NCI-H524 treated with DMSO at 0.1 percent for 48 hours (cell line): ENCODE data around the gene RHOT1.
"Not testable (repeated sequence)": the region's sequence is repeated elsewhere in the genome, so short reads cannot be mapped to it uniquely, and the experiment has no call there.

ENCODE experiments used
- DNase-seq: peaks from one replicate; lab custom pipeline; 2025; lab: John Stamatoyannopoulos, UW

The RHOT1 gene

DNA sequence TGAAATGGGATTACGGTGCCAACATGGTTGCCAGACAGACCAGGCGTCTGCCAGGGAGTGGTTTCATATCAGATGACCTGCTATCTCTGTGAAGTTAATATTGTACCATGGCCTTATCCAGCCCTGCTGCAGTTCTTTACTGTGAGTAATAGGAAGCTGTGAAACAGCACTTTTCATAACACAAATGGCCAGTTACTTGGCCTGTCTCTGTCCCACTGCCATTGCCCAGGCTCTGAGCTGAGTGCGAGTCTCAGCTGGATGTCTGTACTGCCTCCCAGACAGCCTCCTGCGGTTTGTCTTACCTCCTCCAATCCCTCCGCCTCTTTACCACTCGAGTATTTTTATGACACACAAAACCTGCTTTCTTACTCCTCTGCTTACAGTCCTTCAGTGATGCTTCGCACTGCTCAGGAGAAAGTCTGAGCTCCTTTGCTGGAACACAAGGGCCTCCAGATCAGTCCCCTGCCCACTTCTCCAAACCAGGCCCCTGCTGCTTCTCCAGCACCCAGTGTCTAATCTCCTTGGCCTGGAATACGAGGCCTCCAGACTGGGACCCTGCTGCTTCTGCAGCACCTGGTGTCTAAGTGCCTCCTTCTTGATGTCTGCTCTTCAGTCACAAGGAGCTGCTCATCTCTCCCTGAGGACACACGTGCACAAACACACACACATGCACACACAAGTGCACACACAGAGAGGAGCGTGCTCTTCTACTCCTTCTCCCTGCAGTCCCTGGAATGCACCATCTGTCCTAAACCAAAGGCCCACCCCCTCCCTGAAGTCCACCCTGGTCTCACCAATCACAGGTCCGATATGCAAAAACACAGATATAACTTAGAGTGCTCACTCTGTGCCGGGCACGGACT lies 17.1 kb upstream of the RHOT1 start:
- DNase-seq, result peak; percentile 59

DNA sequence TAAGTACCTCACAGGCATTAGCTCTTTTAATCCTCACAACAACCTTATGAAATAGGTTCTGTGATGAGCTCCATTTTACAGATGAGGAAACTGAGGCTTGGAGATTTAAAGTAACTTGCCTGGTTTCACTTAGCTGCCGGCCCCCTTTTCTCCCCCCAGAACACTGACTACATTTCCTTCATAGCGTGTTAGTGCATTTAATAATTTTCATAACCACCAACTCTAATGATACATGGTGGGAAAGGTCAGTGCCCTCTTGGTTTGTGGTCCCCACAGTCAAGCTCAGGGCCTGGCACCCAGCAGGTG lies 16.5 kb upstream of the RHOT1 start:
- no peak for DNase-seq

DNA sequence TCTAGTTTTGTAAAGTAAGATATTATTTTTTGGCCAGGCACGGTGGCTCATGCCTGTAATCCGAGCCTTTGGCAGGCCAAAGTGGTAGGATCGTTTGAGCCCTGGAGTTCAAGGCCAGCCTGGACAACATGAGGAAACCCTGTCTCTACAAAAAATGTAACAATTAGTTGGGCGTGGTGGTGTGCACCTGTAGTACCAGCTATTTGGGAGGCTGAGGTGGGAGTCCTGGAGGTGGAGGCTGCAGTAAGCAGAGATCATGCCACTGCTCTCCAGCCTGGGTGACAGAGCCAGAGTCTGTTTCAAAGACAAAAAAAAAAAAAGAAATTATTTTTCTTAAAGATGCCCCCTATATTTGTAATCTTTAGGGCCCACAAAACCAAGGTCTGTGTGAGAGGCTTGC lies 16.0 kb upstream of the RHOT1 start:
- DNase-seq, result no peak

DNA sequence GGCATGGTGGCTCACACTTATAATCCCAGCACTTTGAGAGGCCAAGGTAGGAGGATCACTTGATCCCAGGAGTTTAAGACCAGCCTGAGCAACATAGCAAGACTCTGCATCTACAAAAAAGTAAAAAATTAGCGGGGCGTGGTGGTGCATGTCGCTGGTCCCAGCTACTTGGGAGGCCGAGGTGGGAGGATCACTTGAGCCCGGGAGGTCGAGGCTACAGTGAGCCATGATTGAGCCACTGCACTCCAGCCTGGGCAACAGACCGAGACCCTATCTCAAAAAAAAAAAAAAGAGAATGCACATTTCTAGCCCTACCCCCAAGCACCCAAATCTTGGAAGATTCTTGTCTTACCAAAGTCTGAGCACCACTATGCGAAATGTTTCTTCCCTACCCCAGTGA lies 15.6 kb upstream of the RHOT1 start:
- no peak for DNase-seq

DNA sequence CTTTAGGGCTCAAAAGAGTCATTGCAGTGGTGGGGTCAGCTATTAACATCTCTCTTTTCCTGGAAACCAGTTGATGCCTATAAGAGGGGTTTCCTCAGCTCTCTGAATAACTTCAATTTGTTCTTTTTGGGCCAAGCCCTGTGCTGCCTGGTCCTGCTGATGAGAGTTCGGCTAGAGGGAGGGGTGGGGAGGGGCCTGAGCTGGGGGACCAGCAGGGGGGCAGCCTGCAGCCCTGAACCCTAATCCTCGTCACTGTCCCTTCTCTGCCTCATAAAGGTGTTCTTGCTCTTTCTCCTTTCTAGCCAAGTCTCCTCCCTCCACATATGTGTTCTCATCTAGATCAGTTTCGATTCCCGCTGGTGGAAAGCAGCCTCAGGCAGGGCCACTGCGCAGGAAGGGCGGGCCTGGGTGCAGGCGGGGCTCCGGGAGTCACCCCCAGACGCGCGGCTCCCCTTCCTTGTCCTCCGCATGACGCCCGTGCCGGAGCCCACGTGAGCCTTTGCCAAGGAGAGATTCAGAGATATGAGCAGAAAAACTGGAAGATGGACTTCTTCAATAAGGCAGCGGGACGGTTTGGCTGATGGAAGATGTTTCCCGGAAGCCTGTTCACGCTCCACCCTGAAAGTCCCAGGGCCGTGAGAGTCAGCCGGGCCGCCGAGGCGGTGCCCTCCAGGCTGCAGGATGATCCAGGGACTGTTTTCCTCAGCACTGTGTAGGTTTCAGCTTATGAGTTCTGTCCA lies 15.0 kb upstream of the RHOT1 start:
- DNase-seq, result peak; percentile 50

DNA sequence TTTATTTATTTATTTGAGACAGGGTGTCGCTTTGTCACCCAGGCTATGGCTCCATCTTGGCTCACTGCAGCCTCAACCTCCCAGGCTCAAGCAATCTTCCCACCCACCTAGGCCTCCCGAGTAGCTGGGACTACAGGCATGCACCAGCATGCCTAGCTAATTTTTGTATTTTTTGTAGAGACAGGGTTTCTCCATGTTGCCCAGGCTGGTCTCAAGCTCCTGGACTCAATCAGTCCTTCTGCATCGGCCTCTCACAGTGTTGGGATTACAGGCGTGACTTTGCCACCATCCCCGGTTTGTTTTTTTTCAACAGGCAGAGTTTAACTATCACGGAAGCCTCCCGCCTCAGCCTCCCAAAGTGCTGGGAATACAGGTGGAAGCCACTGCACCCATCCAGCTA lies 13.8 kb upstream of the RHOT1 start:
- DNase-seq, result not testable (repeated sequence)

DNA sequence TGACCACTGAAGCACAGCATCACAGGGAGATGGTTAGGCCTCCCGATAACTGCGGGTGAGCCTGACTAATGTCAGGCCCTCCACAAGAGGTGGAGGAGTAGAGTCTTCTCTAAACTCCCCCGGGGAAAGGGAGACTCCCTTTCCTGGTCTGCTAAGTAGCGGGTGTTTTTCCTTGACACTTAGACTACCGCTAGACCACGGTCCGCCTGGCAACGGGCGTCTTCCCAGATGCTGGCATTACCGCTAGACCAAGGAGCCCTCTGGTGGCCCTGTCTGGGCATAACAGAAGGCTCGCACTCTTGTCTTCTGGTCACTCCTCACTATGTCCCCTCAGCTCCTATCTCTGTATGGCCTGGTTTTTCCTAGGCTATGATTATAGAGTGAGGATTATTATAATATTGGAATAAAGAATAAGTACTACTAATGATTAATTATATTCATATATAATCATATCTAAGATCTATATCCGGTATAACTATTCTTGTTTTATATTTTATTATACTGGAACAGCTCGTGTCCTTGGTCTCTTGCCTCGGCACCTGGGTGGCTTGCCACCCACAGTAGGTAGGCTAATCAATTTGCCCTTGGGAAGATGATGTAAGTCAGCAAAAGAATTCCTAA lies 6.7 kb upstream of the RHOT1 start:
- DNase-seq, result not testable (repeated sequence)

DNA sequence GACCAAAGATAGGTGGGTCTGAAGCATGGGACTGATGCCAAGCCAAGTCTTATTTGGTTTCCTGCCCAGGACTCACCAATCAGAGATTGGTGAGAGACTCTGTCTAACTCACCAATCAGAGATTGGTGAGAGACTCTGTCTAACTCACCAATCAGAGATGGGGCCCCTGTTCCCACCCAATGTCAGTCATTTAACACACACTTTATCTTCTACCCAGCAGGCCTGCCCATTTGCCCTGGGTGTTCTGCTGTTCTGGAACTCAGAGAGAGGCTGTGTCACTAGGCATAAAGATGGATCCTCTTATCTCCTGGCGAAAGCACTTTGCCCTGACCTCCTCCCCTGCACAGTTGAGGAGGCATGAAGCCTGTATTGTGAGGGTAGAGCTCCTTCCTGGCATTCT lies 5.4 kb upstream of the RHOT1 start:
- no peak for DNase-seq

DNA sequence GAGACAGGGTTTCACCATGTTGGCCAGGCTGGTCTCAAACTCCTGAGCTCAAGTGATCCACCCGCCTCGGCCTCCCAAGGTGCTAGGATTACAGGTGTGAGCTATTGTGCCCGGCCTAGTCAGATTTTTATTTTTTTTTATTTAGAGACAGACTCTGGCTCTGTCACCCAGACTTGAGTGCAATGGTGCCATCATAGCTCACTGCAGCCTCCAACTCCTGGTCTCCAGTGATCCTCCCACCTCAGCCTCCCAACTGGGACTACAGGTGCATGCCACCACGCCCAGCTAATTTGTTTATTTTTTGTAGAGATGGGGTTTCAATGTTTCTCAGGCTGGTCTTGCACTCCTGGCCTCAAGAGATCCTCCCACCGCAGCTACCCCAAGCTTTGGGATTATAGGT lies 2.8 kb upstream of the RHOT1 start:
- DNase-seq, result not testable (repeated sequence)

DNA sequence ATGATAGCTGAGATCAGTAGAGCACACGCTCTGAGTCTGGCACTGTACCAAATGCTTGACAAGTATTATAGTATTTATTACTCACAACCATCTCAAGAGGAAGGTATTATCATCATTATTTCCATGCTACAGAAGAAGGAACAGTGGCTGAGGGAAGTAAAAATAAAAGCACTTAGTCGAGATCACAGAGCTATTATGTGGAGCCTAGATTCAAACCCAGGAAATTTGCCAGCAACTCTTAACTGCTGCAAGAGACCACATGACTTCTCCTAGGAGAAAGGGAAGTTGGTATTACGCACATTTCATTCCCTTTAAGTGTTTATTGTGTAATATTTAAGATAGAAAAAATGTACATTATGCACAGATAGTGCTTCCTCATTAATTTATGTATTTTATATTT lies 1.0 kb upstream of the RHOT1 start:
- DNase-seq, result peak; percentile 27

DNA sequence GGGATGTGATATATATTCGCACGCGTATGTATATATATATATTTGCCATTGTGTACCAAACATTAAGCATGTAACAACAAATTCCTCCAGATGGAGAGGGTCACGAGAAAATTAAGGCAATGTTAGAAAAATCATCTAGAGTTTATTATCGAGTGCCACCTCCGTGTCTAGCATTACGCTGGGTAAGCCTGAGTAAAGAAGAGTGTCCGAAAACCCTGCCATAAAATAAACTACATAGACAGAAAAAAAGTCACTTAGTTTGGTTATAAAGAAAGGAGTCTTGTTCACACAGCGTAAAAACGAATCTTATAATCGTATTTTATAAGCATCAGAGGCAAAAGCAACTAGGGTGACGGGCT lies 644 bp upstream of the RHOT1 start:
- no peak for DNase-seq

DNA sequence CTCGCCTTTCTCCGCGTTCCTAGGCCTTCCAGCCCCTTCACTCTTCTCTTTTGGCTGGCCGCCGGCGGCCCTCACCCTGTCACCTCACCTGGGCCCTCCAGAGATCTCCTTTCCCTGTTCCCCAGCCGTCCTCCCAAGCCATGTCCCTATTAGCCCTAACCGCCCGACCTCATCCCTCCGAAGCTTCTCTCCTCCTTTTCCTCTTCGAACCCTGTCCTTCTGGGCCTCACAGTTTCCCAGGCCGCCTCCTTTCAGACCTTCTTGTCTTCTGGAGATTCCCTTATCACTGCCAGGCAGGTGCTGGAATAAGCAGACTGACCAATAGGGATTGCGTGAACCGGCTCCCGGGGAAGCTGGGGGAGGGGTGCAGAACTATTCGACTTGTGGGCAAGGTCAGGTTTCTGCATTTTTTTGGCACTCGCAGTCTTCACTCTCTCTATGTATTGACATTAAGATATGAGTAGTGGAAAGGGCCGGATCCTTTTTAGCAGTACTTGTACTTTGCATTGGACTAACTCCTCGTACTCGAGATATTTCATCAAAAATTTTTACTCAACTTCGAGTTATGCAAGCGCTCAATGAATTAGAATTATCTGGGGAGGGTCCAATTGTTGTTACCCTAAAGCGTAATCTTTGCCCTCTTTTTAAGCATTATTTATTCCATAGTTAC lies 690 bp downstream of the RHOT1 start:
- DNase-seq, result no peak

DNA sequence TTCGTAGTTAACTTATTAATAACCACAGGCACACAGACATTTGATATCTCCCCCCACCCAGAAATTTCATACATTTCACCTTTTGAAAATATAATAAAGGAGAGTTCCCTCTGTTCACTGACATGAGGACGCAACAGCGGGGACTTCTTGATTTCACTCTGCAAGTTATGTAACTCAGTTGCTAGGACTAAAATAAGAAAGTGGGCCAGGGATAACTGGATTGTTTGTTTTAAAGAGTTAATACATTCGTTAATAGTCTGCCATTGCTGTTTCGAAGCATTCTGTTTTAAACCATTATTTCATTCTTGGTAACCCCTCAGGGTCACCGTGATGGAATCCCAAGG lies 1.2 kb downstream of the RHOT1 start:
- DNase-seq, result no peak

DNA sequence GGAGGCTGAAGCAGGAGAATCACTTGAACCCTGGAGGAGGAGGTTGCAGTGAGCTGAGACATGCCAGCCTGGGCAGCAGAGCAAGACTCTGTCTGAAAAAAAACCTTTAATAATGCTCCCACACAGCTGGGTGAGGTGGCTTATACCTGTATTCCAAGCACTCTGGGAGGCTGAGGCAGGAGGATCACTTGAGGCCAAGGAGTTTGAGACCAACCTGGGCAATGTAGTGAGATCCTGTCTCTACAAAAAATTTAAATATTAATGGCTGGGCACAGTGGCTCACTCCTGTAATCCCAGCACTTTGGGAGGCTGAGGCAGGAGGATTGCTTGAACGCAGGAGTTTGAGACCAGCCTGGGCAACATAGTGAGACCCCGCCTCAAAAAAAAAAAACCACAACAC lies 2.1 kb downstream of the RHOT1 start:
- not testable (repeated sequence) for DNase-seq

DNA sequence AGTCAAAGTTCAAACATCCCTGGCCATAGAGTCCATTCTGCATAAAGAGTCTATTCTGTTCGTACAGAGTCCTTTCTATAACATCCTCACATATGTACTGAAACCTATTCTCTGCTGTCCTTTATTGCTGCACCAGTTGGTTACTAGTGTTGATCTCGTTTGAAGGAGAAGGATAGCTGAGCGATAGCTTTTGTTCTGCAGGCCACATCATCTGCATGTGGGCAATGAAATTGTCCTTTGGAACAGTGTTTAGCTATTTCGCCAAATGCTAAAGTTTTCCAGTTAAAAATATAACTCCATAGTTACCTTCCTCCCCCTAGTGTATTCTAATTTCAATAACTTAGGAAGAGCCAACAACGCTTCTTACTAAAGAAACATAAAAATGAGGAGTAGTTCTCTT lies 6.0 kb downstream of the RHOT1 start:
- DNase-seq, result no peak

DNA sequence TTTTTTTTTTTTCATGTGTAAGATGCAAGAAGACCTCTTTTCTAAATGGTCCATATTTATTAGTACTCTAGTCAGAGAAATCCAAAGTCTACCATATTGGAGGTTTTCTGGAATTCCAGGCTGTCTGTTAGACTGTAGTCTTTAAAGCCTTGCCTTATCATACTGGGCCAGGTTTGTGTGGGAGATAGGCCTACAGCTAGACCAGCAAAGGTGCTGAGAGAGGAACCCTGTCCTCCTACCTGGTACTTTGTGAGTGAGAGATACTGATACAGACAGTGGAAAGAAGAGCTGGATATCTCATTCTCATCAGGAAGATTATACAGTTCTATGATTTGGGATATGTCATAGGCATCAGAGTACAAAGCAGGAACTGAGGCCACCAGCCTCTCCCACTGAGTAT lies 8.1 kb downstream of the RHOT1 start:
- no peak for DNase-seq

DNA sequence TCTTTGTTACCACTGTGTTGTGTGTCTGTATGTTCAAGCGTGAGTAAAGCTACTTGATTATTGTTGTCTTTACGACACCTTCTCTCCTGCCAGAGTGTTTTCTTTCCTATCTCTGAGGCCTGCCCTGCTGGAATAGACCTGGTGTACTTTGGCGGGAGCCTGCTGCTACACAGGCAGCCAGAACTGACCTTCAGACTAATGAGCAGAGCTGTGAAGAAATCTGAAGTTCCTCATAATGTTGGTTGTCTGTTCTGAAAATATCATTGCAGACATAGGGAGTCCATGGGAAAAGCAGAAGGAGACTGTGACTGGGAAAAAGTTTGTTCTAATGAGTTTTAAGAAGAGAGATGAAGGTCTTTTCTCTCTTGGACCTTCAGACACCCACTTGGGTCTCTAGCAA lies 9.8 kb downstream of the RHOT1 start:
- no peak for DNase-seq

DNA sequence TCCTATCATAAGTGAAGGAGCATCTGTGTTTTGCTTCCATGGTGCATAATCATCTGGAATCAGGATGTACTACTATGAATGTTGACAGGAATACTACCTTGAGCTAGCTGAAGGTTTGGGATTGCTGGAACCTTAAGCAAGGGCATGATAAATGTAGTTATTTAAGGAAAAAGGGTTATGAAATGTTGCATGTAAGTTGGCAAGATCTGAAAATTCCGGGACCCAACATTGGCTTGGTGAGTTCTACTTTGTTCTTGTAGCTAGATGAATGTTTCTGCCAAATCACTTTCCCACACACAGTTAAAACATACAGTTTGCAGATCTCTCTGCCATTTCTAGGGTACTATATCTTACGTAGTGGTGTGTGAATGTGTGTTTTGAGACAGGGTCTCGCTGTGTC lies 13.6 kb downstream of the RHOT1 start:
- DNase-seq, result no peak

DNA sequence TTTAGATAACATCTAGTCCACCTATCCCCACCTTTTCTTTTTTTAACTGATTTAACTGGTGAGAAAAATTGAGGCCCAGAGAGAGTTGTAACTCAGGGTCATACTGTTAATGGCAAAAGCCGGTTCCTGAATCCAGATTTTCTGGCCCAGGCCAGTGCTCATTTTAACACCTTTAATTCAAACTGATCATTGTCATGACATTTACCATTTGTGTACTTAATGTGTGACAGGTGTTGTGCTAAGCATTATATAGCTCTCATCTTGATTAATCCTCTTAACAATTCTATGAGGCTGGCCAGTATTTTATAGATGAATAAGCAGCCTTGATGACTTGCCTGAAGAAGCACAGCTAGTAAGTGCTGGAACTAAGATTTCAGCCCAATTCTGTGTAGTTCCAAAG lies 14.4 kb downstream of the RHOT1 start:
- DNase-seq, result peak; percentile 97

DNA sequence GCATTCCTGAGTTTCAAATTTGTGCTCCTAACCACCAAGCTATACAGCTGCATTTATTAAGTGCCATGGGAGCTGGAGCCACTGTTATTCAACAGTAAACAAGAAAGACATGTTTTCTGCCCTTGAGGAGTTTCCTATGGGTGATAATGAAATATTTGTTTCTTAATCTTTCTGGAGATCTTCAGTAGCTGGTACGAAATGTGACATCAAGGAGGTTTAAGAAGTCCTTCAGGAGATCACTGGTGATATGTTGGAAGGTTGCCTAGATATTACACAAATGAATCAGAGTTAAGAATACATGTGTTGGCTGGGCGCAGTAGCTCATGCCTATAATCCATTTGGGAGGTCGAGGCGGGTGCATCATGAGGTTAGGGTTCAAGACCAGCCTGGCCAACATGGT lies 14.9 kb downstream of the RHOT1 start:
- DNase-seq, result peak; percentile 67

DNA sequence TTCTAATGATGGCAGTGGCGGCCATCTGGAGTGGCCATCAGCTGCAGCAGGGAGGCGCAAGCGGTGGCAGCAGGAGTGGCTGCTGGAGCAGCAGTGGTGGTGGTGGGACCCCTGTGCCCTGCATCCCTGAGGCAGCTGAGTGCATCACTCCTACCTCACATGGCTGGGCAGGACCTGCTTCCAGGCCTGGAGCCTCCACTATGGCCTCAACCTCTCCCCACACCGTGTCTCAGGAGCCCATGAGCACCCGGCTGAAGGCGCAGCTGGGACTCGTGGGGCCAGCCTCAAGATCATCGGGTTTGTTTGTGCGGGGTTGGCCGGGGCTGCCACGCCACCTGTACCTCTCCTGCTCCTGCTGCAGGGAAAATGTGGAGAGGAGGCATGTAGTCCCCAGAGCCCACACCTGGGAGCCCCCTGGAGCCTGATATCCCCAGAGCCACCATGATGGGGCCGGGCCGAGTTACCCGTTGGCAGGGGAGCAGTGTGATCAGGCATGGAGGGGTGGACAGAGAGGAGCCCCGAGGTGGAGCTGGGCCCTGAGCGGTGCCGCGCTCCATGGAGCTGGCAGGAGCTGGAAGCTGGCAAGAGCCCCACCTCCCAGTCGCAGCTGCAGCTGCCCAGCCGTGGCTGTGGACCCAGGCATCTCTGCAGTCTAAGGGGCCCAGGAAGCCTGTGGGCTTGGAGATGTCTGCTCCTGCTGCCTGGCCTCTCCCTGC lies 16.7 kb downstream of the RHOT1 start:
- no peak for DNase-seq
